Right kidney (tissue), 1 donor: ENCODE measurements around the gene SELENOV.

ENCODE experiments used
- DNase-seq: peaks from one replicate; pipeline ENCODE4 v3.0.0-alpha.2; 2016

SELENOV gene

GRCh38 chr19:39558624-39559117, 43.7 kb downstream of the SELENOV start:
- DNase-seq, result no peak

GRCh38 chr19:39563408-39563807, 48.5 kb downstream of the SELENOV start:
- DNase-seq, result no peak

- DNase-seq, result no peak
Measured at GRCh38 chr19:39566064-39566463, 51.1 kb downstream of the SELENOV start.

- DNase-seq, result no peak
Measured at GRCh38 chr19:39568604-39569003, 53.7 kb downstream of the SELENOV start.
